Measurements from ENCODE around the gene ZFPM1. TPM values are rescaled to one million over a fixed set of nuclear protein-coding genes. Genes with fewer than 3 reads are reported as not detected.
A peak's percentile ranks its signal among the peaks of the same experiment; 100 is the strongest.

Gene ZFPM1
- total RNA-seq, 2 donors from 2014 or later: 1.7 to 2.4 TPM

DNA sequence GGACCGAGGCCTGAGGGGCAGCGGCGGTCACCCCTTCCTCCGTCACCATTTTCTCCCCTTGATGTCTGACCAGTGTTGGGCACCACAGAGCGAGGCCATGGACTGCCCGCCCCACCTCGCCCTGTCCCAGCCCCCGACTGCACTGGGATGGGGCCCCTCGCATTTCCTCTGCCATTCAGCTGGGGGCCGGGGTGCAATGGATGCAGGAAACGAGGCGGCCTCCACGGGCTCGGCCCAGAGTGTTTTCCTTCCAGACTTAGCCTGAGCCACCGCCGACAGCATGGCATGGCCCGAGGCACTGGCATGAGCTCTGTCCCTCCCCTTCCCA is 72.5 kb downstream of the ZFPM1 start:
- H3K4me1 ChIP-seq: peaks cover 0 to 43% of the 10 kb centered on the region in 2 donors
- DNase-seq (ENCODE audit: low spot score): no peak
- H3K4me3 ChIP-seq: no peak overlapping the region
- TF ChIP-seq, protein P1, sequence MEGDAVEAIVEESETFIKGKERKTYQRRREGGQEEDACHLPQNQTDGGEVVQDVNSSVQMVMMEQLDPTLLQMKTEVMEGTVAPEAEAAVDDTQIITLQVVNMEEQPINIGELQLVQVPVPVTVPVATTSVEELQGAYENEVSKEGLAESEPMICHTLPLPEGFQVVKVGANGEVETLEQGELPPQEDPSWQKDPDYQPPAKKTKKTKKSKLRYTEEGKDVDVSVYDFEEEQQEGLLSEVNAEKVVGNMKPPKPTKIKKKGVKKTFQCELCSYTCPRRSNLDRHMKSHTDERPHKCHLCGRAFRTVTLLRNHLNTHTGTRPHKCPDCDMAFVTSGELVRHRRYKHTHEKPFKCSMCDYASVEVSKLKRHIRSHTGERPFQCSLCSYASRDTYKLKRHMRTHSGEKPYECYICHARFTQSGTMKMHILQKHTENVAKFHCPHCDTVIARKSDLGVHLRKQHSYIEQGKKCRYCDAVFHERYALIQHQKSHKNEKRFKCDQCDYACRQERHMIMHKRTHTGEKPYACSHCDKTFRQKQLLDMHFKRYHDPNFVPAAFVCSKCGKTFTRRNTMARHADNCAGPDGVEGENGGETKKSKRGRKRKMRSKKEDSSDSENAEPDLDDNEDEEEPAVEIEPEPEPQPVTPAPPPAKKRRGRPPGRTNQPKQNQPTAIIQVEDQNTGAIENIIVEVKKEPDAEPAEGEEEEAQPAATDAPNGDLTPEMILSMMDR (IDR thresholded peaks at IDR 0.05): no peak
- no peaks in the 10 kb centered on the region for H3K9me3 ChIP-seq
- no peaks in the 10 kb centered on the region for H3K27me3 ChIP-seq
- no peaks in the 10 kb centered on the region for H3K36me3 ChIP-seq
- H3K27ac ChIP-seq: no peak overlapping the region

DNA sequence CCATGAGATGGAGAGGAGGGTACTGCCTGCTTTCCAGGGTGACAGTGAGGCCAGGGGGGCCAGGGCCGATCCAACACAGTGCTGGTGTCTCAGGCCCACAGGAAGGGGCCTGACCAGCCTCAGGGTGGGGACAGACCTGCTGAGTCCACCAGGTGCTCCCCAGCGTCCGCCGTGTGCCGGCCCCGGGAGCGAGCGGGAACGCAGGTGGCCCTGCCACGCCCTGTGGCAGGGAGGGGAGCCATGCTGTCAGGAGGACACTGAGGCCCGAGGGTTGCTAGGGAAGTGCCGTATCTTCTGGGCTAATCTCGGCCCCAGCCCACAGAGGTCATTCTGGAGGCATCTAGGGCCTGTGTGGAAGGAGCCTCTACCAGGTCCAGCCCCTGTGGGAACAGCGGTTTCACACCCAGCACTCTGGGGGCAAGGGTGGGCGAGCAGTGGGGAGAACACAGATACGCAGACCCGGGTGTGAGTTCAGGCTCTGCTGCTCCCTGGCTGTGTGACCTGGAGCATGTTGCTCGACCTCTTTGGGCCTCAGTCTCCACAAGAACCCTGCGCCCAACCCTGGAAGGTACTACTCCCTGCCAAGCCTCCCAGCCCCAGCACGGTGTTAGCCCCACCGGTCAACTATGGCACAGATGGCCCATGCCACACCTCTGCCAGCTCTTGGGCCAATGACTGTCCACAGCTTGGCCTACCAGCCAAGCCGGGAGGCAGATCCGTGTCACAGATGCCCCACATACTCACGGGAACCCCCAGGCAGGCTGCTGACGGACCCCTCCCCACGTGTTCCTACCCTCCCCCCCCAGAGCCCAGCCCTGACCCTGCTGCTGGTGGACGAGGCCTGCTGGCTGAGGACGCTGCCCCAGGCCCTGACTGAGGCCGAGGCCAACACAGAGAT is 73.2 kb downstream of the ZFPM1 start:
- Histone ChIP-seq H3K27ac (no peak overlapping the region), H3K4me1 (peaks cover 0 to 43% of the 10 kb centered on the region in 2 donors), H3K27me3 (no peaks in the 10 kb centered on the region), H3K4me3 (no peak overlapping the region), H3K9me3 (no peaks in the 10 kb centered on the region), H3K36me3 (no peaks in the 10 kb centered on the region)
- no peak for DNase-seq (ENCODE audit: low spot score)
- TF ChIP-seq, protein P1 (IDR thresholded peaks at IDR 0.05): no peak

- no peaks in the 10 kb centered on the region for H3K36me3 ChIP-seq
- H3K27ac ChIP-seq: no peak overlapping the region
- peaks cover 0 to 43% of the 10 kb centered on the region in 2 donors for H3K4me1 ChIP-seq
- no peaks in the 10 kb centered on the region for H3K9me3 ChIP-seq
- no peak overlapping the region for H3K4me3 ChIP-seq
- H3K27me3 ChIP-seq: no peaks in the 10 kb centered on the region
- no peak for DNase-seq (ENCODE audit: low spot score)
- TF ChIP-seq, protein P1 (IDR thresholded peaks at IDR 0.05): no peak
These were observed 73.8 kb downstream of the ZFPM1 start for GRCh38 chr16:88526906-88527185.

DNA sequence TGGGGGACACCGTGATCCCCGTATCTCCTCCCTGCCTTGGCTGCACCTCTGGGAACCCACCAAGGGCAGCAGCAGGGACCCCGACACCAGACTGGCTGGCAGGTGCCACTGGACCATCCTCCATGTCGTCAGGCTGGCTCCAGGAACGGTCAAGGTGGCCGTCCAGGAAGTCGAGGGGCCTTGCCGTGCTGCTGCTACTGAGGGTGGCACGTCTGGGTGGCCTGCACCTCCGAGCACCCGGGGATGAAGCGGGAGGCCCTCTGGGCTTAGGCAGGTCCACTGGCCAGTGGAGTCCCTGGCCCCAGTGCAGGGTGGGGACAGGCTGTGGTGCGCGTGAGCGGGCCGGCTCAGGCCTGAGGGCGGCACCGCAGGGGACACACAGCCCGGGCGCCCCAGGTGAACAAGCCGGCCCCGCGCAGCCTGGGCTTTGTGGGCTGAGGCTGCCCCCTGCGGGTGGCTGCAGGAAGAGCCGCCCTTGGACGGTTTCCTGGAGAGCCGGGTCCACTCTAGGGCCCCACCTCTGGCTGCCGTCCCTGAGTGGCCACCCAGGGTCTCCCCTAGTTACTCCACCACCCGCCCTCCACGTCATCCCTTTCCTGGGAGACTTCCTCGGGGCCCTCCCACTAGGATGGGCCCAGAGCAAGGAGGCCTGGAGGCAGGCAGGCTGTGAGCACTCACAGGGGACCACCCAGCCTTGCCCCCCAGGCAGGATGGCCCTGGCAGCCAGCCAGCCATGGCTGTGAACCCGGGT is 74.3 kb downstream of the ZFPM1 start:
- Histone ChIP-seq H3K9me3 (no peaks in the 10 kb centered on the region), H3K36me3 (no peaks in the 10 kb centered on the region), H3K27me3 (no peaks in the 10 kb centered on the region), H3K4me3 (no peak overlapping the region), H3K4me1 (peaks cover 0 to 43% of the 10 kb centered on the region in 2 donors), H3K27ac (no peak overlapping the region)
- TF ChIP-seq, protein P1 (IDR thresholded peaks at IDR 0.05): peak; percentile 83 to 97
- peak; percentile 83 for DNase-seq (ENCODE audit: low spot score)

- H3K4me1 ChIP-seq: peaks cover 0 to 48% of the 10 kb centered on the region in 2 donors
- TF ChIP-seq, protein P1 (IDR thresholded peaks at IDR 0.05): no peak
- no peaks in the 10 kb centered on the region for H3K36me3 ChIP-seq
- H3K27me3 ChIP-seq: no peaks in the 10 kb centered on the region
- DNase-seq (ENCODE audit: low spot score): no peak
- no peaks in the 10 kb centered on the region for H3K9me3 ChIP-seq
- H3K27ac ChIP-seq: no peak overlapping the region
- H3K4me3 ChIP-seq: no peak overlapping the region
These were observed 75.1 kb downstream of the ZFPM1 start for GRCh38 chr16:88527937-88528743.
